ENCODE results near the gene UBE4B. TPM values are rescaled to one million over a fixed set of nuclear protein-coding genes. Genes with fewer than 3 reads are reported as not detected.
A peak's percentile ranks its signal among the peaks of the same experiment; 100 is the strongest.
"Not testable (repeated sequence)": the region's sequence is repeated elsewhere in the genome, so short reads cannot be mapped to it uniquely, and the experiment has no call there.

UBE4B gene
- total RNA-seq, 2 experiments from 2014 or later = 31.6 to 33.4 TPM

- POLR2A ChIA-PET = no interaction called here
- H3K27ac Mint-ChIP-seq = no peak overlapping the region
Observed at GRCh38 chr1:10068605-10069294, 36.0 kb downstream of the UBE4B start.

GRCh38 chr1:10070206-10070605, 37.4 kb downstream of the UBE4B start:
- H3K4me3 Mint-ChIP-seq = no peak overlapping the region
- ATAC-seq (ENCODE audit: low read depth) = no peak
- POLR2A ChIA-PET = no interaction called here

More at GRCh38 chr1:10068605-10069294, 36.0 kb downstream of the UBE4B start:
- H3K4me3 Mint-ChIP-seq = no peak overlapping the region
- no peaks in the 10 kb centered on the region for H3K27me3 Mint-ChIP-seq
- H3K36me3 Mint-ChIP-seq = no peaks in the 10 kb centered on the region
- H3K9me3 Mint-ChIP-seq = no peaks in the 10 kb centered on the region
- peaks cover 13% of the 10 kb centered on the region for H3K4me1 Mint-ChIP-seq
- ATAC-seq (ENCODE audit: low read depth) (no peak), DNase-seq (no peak)

GRCh38 chr1:10071640-10072039, 38.9 kb downstream of the UBE4B start:
- peaks cover 13% of the 10 kb centered on the region for H3K4me1 Mint-ChIP-seq
- no peak for DNase-seq
- H3K4me3 Mint-ChIP-seq = no peak overlapping the region
- no peaks in the 10 kb centered on the region for H3K9me3 Mint-ChIP-seq
- ATAC-seq (ENCODE audit: low read depth) = no peak
- peaks cover 1% of the 10 kb centered on the region for H3K36me3 Mint-ChIP-seq
- POLR2A ChIA-PET = no interaction called here
- H3K27me3 Mint-ChIP-seq = peaks cover 2% of the 10 kb centered on the region
- no peak overlapping the region for H3K27ac Mint-ChIP-seq

More at GRCh38 chr1:10070206-10070605, 37.4 kb downstream of the UBE4B start:
- Mint-ChIP-seq H3K27ac (no peak overlapping the region), H3K27me3 (peaks cover under 1% of the 10 kb centered on the region), H3K4me1 (peaks cover 12% of the 10 kb centered on the region), H3K36me3 (peaks cover under 1% of the 10 kb centered on the region), H3K9me3 (no peaks in the 10 kb centered on the region)
- DNase-seq = no peak

- DNase-seq; H3K27me3 Mint-ChIP-seq; ATAC-seq (ENCODE audit: low read depth); POLR2A ChIA-PET; H3K27ac Mint-ChIP-seq; H3K36me3 Mint-ChIP-seq; H3K4me3 Mint-ChIP-seq; H3K9me3 Mint-ChIP-seq: not testable (repeated sequence)
- peaks cover 12% of the 10 kb centered on the region for H3K4me1 Mint-ChIP-seq
Observed at GRCh38 chr1:10073371-10073770, 40.6 kb downstream of the UBE4B start.

GRCh38 chr1:10074059-10074851, 41.5 kb downstream of the UBE4B start:
- H3K36me3 Mint-ChIP-seq = peaks cover 7% of the 10 kb centered on the region
- peaks cover 12% of the 10 kb centered on the region for H3K4me1 Mint-ChIP-seq
- no peaks in the 10 kb centered on the region for H3K9me3 Mint-ChIP-seq
- peaks cover 2% of the 10 kb centered on the region for H3K27me3 Mint-ChIP-seq
- peak overlapping the region; percentile 1 for H3K4me3 Mint-ChIP-seq
- DNase-seq (peak; percentile 57), ATAC-seq (ENCODE audit: low read depth) (peak; percentile 97)
- H3K27ac Mint-ChIP-seq = no peak overlapping the region
- POLR2A ChIA-PET = no interaction called here

GRCh38 chr1:10074852-10075730, 42.3 kb downstream of the UBE4B start:
- no peak for DNase-seq
- no peaks in the 10 kb centered on the region for H3K9me3 Mint-ChIP-seq
- H3K27me3 Mint-ChIP-seq = peaks cover 2% of the 10 kb centered on the region
- peaks cover 9% of the 10 kb centered on the region for H3K36me3 Mint-ChIP-seq
- peaks cover 12% of the 10 kb centered on the region for H3K4me1 Mint-ChIP-seq
- POLR2A ChIA-PET = interaction anchor here (0.7 kb wide), 1 partner anchor 49 kb away, joined by 3 read pairs; no protein-coding TSS in a partner anchor
- ATAC-seq (ENCODE audit: low read depth) = no peak
- H3K27ac Mint-ChIP-seq = no peak overlapping the region
- H3K4me3 Mint-ChIP-seq = peak overlapping the region; percentile 1

GRCh38 chr1:10075732-10076131, 43.0 kb downstream of the UBE4B start:
- ATAC-seq (ENCODE audit: low read depth) = no peak
- POLR2A ChIA-PET = interaction anchor here (0.7 kb wide), 1 partner anchor 50 kb away, joined by 3 read pairs; no protein-coding TSS in a partner anchor
- DNase-seq = no peak
- no peaks in the 10 kb centered on the region for H3K9me3 Mint-ChIP-seq
- H3K36me3 Mint-ChIP-seq = peaks cover 13% of the 10 kb centered on the region
- H3K4me3 Mint-ChIP-seq = no peak overlapping the region
- H3K27me3 Mint-ChIP-seq = peaks cover 2% of the 10 kb centered on the region
- no peak overlapping the region for H3K27ac Mint-ChIP-seq
- peaks cover 12% of the 10 kb centered on the region for H3K4me1 Mint-ChIP-seq

- peaks cover 2% of the 10 kb centered on the region for H3K27me3 Mint-ChIP-seq
- H3K9me3 Mint-ChIP-seq = no peaks in the 10 kb centered on the region
- no peak for DNase-seq
- H3K36me3 Mint-ChIP-seq = peaks cover 13% of the 10 kb centered on the region
- no peak overlapping the region for H3K27ac Mint-ChIP-seq
- POLR2A ChIA-PET = no interaction called here
- no peak for ATAC-seq (ENCODE audit: low read depth)
- peaks cover 13% of the 10 kb centered on the region for H3K4me1 Mint-ChIP-seq
- no peak overlapping the region for H3K4me3 Mint-ChIP-seq
Observed at GRCh38 chr1:10078494-10078893, 45.7 kb downstream of the UBE4B start.

GRCh38 chr1:10080523-10080922, 47.8 kb downstream of the UBE4B start:
- no peak overlapping the region for H3K27ac Mint-ChIP-seq
- POLR2A ChIA-PET = no interaction called here
- H3K4me1 Mint-ChIP-seq = peaks cover 2% of the 10 kb centered on the region
- no peaks in the 10 kb centered on the region for H3K9me3 Mint-ChIP-seq
- no peak for ATAC-seq (ENCODE audit: low read depth)
- DNase-seq = no peak
- H3K4me3 Mint-ChIP-seq = no peak overlapping the region
- H3K36me3 Mint-ChIP-seq = peaks cover 12% of the 10 kb centered on the region
- H3K27me3 Mint-ChIP-seq = no peaks in the 10 kb centered on the region

- Mint-ChIP-seq H3K4me1 (peaks cover 1% of the 10 kb centered on the region), H3K9me3 (no peaks in the 10 kb centered on the region), H3K4me3 (no peak overlapping the region), H3K27me3 (no peaks in the 10 kb centered on the region), H3K27ac (no peak overlapping the region), H3K36me3 (peaks cover 11% of the 10 kb centered on the region)
- DNase-seq (no peak), ATAC-seq (ENCODE audit: low read depth) (no peak)
- POLR2A ChIA-PET = no interaction called here
Observed at GRCh38 chr1:10082785-10083479, 50.2 kb downstream of the UBE4B start.

- Mint-ChIP-seq H3K9me3 (no peaks in the 10 kb centered on the region), H3K27me3 (no peaks in the 10 kb centered on the region), H3K36me3 (peaks cover 8% of the 10 kb centered on the region), H3K27ac (no peak overlapping the region), H3K4me3 (no peak overlapping the region), H3K4me1 (peaks cover 1% of the 10 kb centered on the region)
- ATAC-seq (ENCODE audit: low read depth) = no peak
- no peak for DNase-seq
- POLR2A ChIA-PET = no interaction called here
Observed at GRCh38 chr1:10084045-10084444, 51.3 kb downstream of the UBE4B start.

GRCh38 chr1:10085076-10085475, 52.3 kb downstream of the UBE4B start:
- ATAC-seq (ENCODE audit: low read depth) = no peak
- Mint-ChIP-seq H3K27me3 (no peaks in the 10 kb centered on the region), H3K9me3 (no peaks in the 10 kb centered on the region), H3K36me3 (peaks cover 6% of the 10 kb centered on the region), H3K4me3 (no peak overlapping the region), H3K4me1 (peaks cover 1% of the 10 kb centered on the region), H3K27ac (no peak overlapping the region)
- POLR2A ChIA-PET = no interaction called here
- DNase-seq = no peak

- Mint-ChIP-seq H3K27me3 (no peaks in the 10 kb centered on the region), H3K27ac (no peak overlapping the region), H3K9me3 (no peaks in the 10 kb centered on the region), H3K4me1 (peaks cover 3% of the 10 kb centered on the region), H3K4me3 (no peak overlapping the region), H3K36me3 (peaks cover 2% of the 10 kb centered on the region)
- POLR2A ChIA-PET = no interaction called here
- ATAC-seq (ENCODE audit: low read depth) (no peak), DNase-seq (no peak)
Observed at GRCh38 chr1:10087210-10087609, 54.5 kb downstream of the UBE4B start.
